ENCODE results near the gene NDE1. TPM values are rescaled to one million over a fixed set of nuclear protein-coding genes. Genes with fewer than 3 reads are reported as not detected.
"Not testable (repeated sequence)": the region's sequence is repeated elsewhere in the genome, so short reads cannot be mapped to it uniquely, and the experiment has no call there.

Gene NDE1
- total RNA-seq, 2 donors from 2014 or later, result 60.5 to 69.2 TPM

DNA sequence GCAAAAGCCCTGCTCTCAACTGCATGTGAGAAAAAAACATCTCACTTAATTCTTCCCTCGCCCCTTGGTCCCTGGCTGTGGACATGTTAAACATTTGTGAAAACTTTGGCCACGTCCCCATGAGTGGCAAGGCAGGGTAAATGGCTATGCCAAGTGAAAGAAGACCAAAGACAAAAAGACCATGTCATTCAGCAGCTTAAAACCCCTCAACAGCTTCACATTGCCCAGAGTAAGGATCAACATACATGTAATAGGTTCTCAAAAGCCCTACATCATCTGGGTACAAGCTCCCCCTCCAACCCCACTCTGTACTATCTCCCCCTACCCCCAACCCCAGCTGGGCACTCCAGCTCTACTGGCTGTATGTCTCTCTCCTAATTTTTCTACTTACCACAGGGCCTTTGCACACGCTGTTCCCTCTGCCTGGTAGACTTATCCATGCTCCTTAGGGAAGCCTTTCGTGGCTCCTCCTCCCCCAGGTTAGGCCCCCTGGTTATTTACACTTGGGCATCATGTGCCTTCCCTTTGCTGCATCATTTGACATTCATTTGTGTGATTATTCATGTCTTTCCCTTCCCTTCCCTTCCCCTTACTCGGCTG, 75.7 kb downstream of the NDE1 start:
- Mint-ChIP-seq H3K4me3 (no peak overlapping the region), H3K27ac (no peak overlapping the region), H3K4me1 (no peaks in the 10 kb centered on the region), H3K36me3 (ENCODE audit: low read depth) (peaks cover 25% of the 10 kb centered on the region), H3K9me3 (no peaks in the 10 kb centered on the region), H3K27me3 (ENCODE audit: insufficient read depth) (no peaks in the 10 kb centered on the region)
- no peaks in the 10 kb centered on the region for H3K36me3 ChIP-seq (ENCODE audit: control insufficient read depth, insufficient read depth, low read length)
- no peak overlapping the region for H3K27ac ChIP-seq (ENCODE audit: low read depth, low read length)
- H3K9me3 ChIP-seq (ENCODE audit: control insufficient read depth, low read length), result no peaks in the 10 kb centered on the region
- no peaks in the 10 kb centered on the region for H3K4me1 ChIP-seq (ENCODE audit: control insufficient read depth, insufficient read depth, low read length)
- DNase-seq, result no peak
- H3K4me3 ChIP-seq (ENCODE audit: low read length), result no peak overlapping the region
- TF ChIP-seq, protein P1, sequence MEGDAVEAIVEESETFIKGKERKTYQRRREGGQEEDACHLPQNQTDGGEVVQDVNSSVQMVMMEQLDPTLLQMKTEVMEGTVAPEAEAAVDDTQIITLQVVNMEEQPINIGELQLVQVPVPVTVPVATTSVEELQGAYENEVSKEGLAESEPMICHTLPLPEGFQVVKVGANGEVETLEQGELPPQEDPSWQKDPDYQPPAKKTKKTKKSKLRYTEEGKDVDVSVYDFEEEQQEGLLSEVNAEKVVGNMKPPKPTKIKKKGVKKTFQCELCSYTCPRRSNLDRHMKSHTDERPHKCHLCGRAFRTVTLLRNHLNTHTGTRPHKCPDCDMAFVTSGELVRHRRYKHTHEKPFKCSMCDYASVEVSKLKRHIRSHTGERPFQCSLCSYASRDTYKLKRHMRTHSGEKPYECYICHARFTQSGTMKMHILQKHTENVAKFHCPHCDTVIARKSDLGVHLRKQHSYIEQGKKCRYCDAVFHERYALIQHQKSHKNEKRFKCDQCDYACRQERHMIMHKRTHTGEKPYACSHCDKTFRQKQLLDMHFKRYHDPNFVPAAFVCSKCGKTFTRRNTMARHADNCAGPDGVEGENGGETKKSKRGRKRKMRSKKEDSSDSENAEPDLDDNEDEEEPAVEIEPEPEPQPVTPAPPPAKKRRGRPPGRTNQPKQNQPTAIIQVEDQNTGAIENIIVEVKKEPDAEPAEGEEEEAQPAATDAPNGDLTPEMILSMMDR (conservative IDR thresholded peaks at IDR 0.05), result no peak
- H3K9ac ChIP-seq (ENCODE audit: extremely low read depth, low read length, poor library complexity, severe bottlenecking), result no peak overlapping the region
- H3K27me3 ChIP-seq (ENCODE audit: control insufficient read depth, insufficient read depth, low read length, poor library complexity, severe bottlenecking), result no peaks in the 10 kb centered on the region
- WGBS, 2 experiments (ENCODE audit: insufficient coverage in 1 of 2, insufficient read length in 1 of 2), result 90 to 100% methylated on average over 2 to 5 of the region's 5 CpGs

- TF ChIP-seq, protein P1 (conservative IDR thresholded peaks at IDR 0.05), result no peak
These were observed 76.7 kb downstream of the NDE1 start for GRCh38 chr16:15726715-15727114.

DNA sequence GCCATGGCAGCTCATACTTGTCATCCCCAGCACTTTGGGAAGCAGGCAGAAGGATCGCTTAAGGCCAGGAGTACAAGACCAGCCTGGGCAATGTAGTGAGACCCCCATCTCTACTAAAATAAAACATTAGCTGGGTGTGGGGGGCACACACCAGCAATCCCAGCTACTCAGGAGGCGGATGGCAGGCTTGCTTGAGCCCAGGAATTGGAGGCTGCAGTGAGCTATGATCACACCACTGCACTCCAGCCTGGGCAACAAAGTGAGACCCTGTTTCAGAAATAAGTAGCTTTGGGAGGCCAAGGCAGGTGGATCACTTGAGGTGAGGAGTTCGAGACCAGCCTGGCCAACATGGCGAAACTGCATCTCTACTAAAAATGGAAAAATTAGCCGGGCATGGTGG, 77.7 kb downstream of the NDE1 start:
- H3K9me3 ChIP-seq (ENCODE audit: control insufficient read depth, low read length); H3K4me3 Mint-ChIP-seq; H3K36me3 ChIP-seq (ENCODE audit: control insufficient read depth, insufficient read depth, low read length); H3K4me1 ChIP-seq (ENCODE audit: control insufficient read depth, insufficient read depth, low read length); DNase-seq; H3K27ac Mint-ChIP-seq; H3K27ac ChIP-seq (ENCODE audit: low read depth, low read length); H3K4me3 ChIP-seq (ENCODE audit: low read length); H3K9ac ChIP-seq (ENCODE audit: extremely low read depth, low read length, poor library complexity, severe bottlenecking); H3K9me3 Mint-ChIP-seq; H3K27me3 ChIP-seq (ENCODE audit: control insufficient read depth, insufficient read depth, low read length, poor library complexity, severe bottlenecking); H3K27me3 Mint-ChIP-seq (ENCODE audit: insufficient read depth); H3K4me1 Mint-ChIP-seq: not testable (repeated sequence)
- peaks cover 20% of the 10 kb centered on the region for H3K36me3 Mint-ChIP-seq (ENCODE audit: low read depth)
- 91 to 97% methylated on average over 4 to 5 of the region's 5 CpGs for WGBS, 2 experiments (ENCODE audit: insufficient coverage in 1 of 2, insufficient read length in 1 of 2)

More at GRCh38 chr16:15726715-15727114, 76.7 kb downstream of the NDE1 start:
- Histone ChIP-seq H3K27me3 (ENCODE audit: control insufficient read depth, insufficient read depth, low read length, poor library complexity, severe bottlenecking) (no peaks in the 10 kb centered on the region), H3K4me3 (ENCODE audit: low read length) (no peak overlapping the region), H3K9ac (ENCODE audit: extremely low read depth, low read length, poor library complexity, severe bottlenecking) (no peak overlapping the region), H3K4me1 (ENCODE audit: control insufficient read depth, insufficient read depth, low read length) (no peaks in the 10 kb centered on the region), H3K36me3 (ENCODE audit: control insufficient read depth, insufficient read depth, low read length) (no peaks in the 10 kb centered on the region), H3K27ac (ENCODE audit: low read depth, low read length) (no peak overlapping the region), H3K9me3 (ENCODE audit: control insufficient read depth, low read length) (no peaks in the 10 kb centered on the region)
- no peak overlapping the region for H3K27ac Mint-ChIP-seq
- no peak overlapping the region for H3K4me3 Mint-ChIP-seq
- peaks cover 20% of the 10 kb centered on the region for H3K36me3 Mint-ChIP-seq (ENCODE audit: low read depth)
- no peaks in the 10 kb centered on the region for H3K4me1 Mint-ChIP-seq
- no peaks in the 10 kb centered on the region for H3K9me3 Mint-ChIP-seq
- no peak for DNase-seq
- 92 to 96% methylated on average over 10 to 18 of the region's 18 CpGs for WGBS, 2 experiments (ENCODE audit: insufficient coverage in 1 of 2, insufficient read length in 1 of 2)
- no peaks in the 10 kb centered on the region for H3K27me3 Mint-ChIP-seq (ENCODE audit: insufficient read depth)

- H3K9ac ChIP-seq (ENCODE audit: extremely low read depth, low read length, poor library complexity, severe bottlenecking), result no peak overlapping the region
- 90 to 92% methylated on average over 7 of the region's 7 CpGs for WGBS, 2 experiments (ENCODE audit: insufficient coverage in 1 of 2, insufficient read length in 1 of 2)
- H3K27ac Mint-ChIP-seq, result no peak overlapping the region
These were observed 79.1 kb downstream of the NDE1 start for GRCh38 chr16:15729152-15729551.

More at GRCh38 chr16:15729152-15729551, 79.1 kb downstream of the NDE1 start:
- TF ChIP-seq, protein P1 (conservative IDR thresholded peaks at IDR 0.05), result no peak
- Histone ChIP-seq H3K27ac (ENCODE audit: low read depth, low read length) (no peak overlapping the region), H3K27me3 (ENCODE audit: control insufficient read depth, insufficient read depth, low read length, poor library complexity, severe bottlenecking) (no peaks in the 10 kb centered on the region), H3K4me1 (ENCODE audit: control insufficient read depth, insufficient read depth, low read length) (no peaks in the 10 kb centered on the region), H3K9me3 (ENCODE audit: control insufficient read depth, low read length) (no peaks in the 10 kb centered on the region), H3K36me3 (ENCODE audit: control insufficient read depth, insufficient read depth, low read length) (no peaks in the 10 kb centered on the region), H3K4me3 (ENCODE audit: low read length) (no peak overlapping the region)
- Mint-ChIP-seq H3K27me3 (ENCODE audit: insufficient read depth) (no peaks in the 10 kb centered on the region), H3K4me3 (no peak overlapping the region), H3K4me1 (no peaks in the 10 kb centered on the region), H3K36me3 (ENCODE audit: low read depth) (peaks cover 20% of the 10 kb centered on the region), H3K9me3 (no peaks in the 10 kb centered on the region)
- no peak for DNase-seq
